Measurements from ENCODE around the gene SELPLG. TPM values are rescaled to one million over a fixed set of nuclear protein-coding genes. Genes with fewer than 3 reads are reported as not detected.

SELPLG gene
- total and polyA plus RNA-seq, 2 of the 4 experiments (the other 2 are of a cell fraction) = 3.2 to 10.8 TPM

- CTCF ChIA-PET = interaction anchor here (1.4 kb wide), 1 partner anchor 320 kb away, joined by 3 read pairs; no protein-coding TSS in a partner anchor
These were observed 3.0 kb downstream of the SELPLG start for GRCh38 chr12:108630481-108631207.

More at GRCh38 chr12:108630481-108631207, 3.0 kb downstream of the SELPLG start:
- Histone ChIP-seq H4K8ac (ENCODE audit: low read depth in 2 of 2, low read length in 2 of 2) (peak overlapping the region; percentile 23 to 89; a peak in 3 of 4 replicates), H3K27me3 (ENCODE audit: control insufficient read depth, insufficient read depth, low read length) (no peaks in the 10 kb centered on the region), H2BK5ac (ENCODE audit: low read depth, low read length, poor library complexity, severe bottlenecking) (peak overlapping the region; percentile 86), H3K9me1 (ENCODE audit: insufficient read depth, low read length) (peaks cover 26% of the 10 kb centered on the region), H3K36me3 (ENCODE audit: control insufficient read depth, insufficient read depth, low read length) (no peaks in the 10 kb centered on the region), H3K4me3 (ENCODE audit: insufficient read depth, low read depth, low read length) (no peak overlapping the region), H4K20me1 (ENCODE audit: insufficient read depth, low read length) (peaks cover 5% of the 10 kb centered on the region), H2AFZ (replicated peaks; ENCODE audit: low read length, poor library complexity) (peak overlapping the region; percentile 77), H2BK20ac (ENCODE audit: low read depth, low read length) (peak overlapping the region; percentile 69), H3K4me2 (ENCODE audit: low read depth, low read length) (no peak overlapping the region), H3K4me1 (ENCODE audit: control insufficient read depth, insufficient read depth, low read length) (peaks cover 33% of the 10 kb centered on the region), H3K9ac (ENCODE audit: low read depth, low read length) (no peak overlapping the region), H4K91ac (ENCODE audit: insufficient read depth, low read depth, low read length) (peak overlapping the region; percentile 86), H3K18ac (ENCODE audit: low read depth, low read length) (peak overlapping the region; percentile 43), H3K79me1 (ENCODE audit: low read depth in 1 of 2, low read length in 2 of 2) (peaks cover 0 to 24% of the 10 kb centered on the region in 2 experiments; a peak in 2 of 4 replicates), H4K5ac (ENCODE audit: low read depth, low read length) (peak overlapping the region; percentile 31), H3K14ac (replicated peaks; ENCODE audit: low read depth, low read length) (peak overlapping the region; percentile 49), H2AK5ac (ENCODE audit: low read depth, low read length) (peak overlapping the region; percentile 92), H2AK9ac (replicated peaks; ENCODE audit: low read depth, low read length, poor library complexity) (peak overlapping the region; percentile 81), H3K56ac (ENCODE audit: extremely low read depth, insufficient read depth, low read length) (peak overlapping the region; percentile 17; the same call in 1 of the 2 replicates), H3K27ac (ENCODE audit: insufficient read depth, low read length) (peak overlapping the region; percentile 78), H2BK120ac (ENCODE audit: low read depth, low read length) (peak overlapping the region; percentile 87), H3K23ac (ENCODE audit: low read depth, low read length) (peak overlapping the region; percentile 90), H2BK15ac (ENCODE audit: low read depth, low read length) (peak overlapping the region; percentile 75; the same call in 2 of the 3 replicates), H3K9me3 (ENCODE audit: control insufficient read depth, insufficient read depth, low read length) (no peaks in the 10 kb centered on the region), H3K4ac (ENCODE audit: low read depth, low read length) (peak overlapping the region; percentile 92)
- dilution Hi-C loops (cut with HindIII; ENCODE audit: low sequenced_read_pairs, unreplicated experiment) = no loop called here
- POLR2A ChIA-PET (ENCODE audit: unreplicated experiment) = no interaction called here
- no TSS peak for BruUV-seq (replicated peaks)
- intact Hi-C loops (cut with micrococcal nuclease) = no loop called here
- DNase-seq (peak; percentile 77), ATAC-seq (ENCODE audit: low read depth) (peak; percentile 33)
- in situ Hi-C loops (cut with MboI; ENCODE audit: low sequenced_read_pairs) = loop anchor here (25.0 kb wide), 1 partner anchor 457 kb away; the partner anchor contains the start of genes ALKBH2 and UNG
- TF ChIP-seq BHLHE40 (IDR thresholded peaks at IDR 0.05; ENCODE audit: low read depth, low read length) (0 out of 2 replicates have a peak, but pooled peaks have one; percentile 2), CTCF (conservative IDR thresholded peaks at IDR 0.05; ENCODE audit: low read depth, low read length) (no peak)
- 53% methylated on average over 3 of the region's 9 CpGs; no CpG with 5 or more reads in 1 of the 2 experiments for WGBS, 2 experiments (ENCODE audit: extremely low coverage in 2 of 2, insufficient read length in 1 of 2)

All from IMR-90 (cell line).